ENCODE measurements around the gene HNRNPAB.

Gene HNRNPAB

DNA sequence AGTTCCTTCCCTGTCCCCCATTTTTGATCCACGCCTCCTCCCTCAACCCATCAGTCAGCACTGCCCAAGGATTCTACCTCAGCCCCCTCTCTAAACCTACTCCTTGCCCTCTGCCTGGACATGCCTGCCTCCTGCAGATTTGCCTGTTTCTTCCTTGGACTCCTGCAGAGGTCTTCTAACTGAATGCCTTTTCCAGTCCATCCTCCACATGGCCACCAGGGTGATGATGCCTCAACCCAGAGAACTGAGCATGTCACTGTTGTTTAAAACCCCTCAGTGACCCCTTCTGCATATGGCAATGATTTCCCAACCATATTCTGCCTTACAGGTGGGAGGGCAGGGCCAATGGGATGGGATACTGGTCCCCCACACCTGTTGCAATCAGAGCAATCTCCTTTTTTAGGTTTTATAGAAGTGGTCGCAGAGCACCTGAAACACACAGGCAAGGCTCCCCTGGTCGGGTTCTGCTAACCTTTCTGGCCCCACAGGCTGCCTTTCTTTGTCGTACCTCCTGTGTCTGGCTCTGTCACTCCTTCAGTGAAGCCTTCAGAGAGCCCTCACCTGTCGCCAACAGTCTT is 19.0 kb downstream of the HNRNPAB start:
- Histone ChIP-seq H3K36me3 (peaks cover 8 to 79% (median 42%) of the 10 kb centered on the region in 3 donors), H3K4me1 (no peaks in the 10 kb centered on the region), H3K4me3 (no peak overlapping the region), H3K27me3 (no peaks in the 10 kb centered on the region), H3K9me3 (no peaks in the 10 kb centered on the region), H3K27ac (no peak overlapping the region)
- intact Hi-C loops (cut with DNase I; ENCODE audit: low total_unique reads), result no loop called here
- TF ChIP-seq, protein P1, sequence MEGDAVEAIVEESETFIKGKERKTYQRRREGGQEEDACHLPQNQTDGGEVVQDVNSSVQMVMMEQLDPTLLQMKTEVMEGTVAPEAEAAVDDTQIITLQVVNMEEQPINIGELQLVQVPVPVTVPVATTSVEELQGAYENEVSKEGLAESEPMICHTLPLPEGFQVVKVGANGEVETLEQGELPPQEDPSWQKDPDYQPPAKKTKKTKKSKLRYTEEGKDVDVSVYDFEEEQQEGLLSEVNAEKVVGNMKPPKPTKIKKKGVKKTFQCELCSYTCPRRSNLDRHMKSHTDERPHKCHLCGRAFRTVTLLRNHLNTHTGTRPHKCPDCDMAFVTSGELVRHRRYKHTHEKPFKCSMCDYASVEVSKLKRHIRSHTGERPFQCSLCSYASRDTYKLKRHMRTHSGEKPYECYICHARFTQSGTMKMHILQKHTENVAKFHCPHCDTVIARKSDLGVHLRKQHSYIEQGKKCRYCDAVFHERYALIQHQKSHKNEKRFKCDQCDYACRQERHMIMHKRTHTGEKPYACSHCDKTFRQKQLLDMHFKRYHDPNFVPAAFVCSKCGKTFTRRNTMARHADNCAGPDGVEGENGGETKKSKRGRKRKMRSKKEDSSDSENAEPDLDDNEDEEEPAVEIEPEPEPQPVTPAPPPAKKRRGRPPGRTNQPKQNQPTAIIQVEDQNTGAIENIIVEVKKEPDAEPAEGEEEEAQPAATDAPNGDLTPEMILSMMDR (IDR thresholded peaks at IDR 0.05), result no peak
- DNase-seq, result no peak

GRCh38 chr5:178223828-178224335 is 19.5 kb downstream of the HNRNPAB start:
- no peak overlapping the region for H3K4me3 ChIP-seq
- no peaks in the 10 kb centered on the region for H3K4me1 ChIP-seq
- peaks cover 8 to 81% (median 47%) of the 10 kb centered on the region in 3 donors for H3K36me3 ChIP-seq
- H3K27me3 ChIP-seq, result no peaks in the 10 kb centered on the region
- no peaks in the 10 kb centered on the region for H3K9me3 ChIP-seq
- H3K27ac ChIP-seq, result no peak overlapping the region
- no peak for DNase-seq
- TF ChIP-seq, protein P1 (IDR thresholded peaks at IDR 0.05), result no peak
- intact Hi-C loops (cut with DNase I; ENCODE audit: low total_unique reads), result no loop called here

GRCh38 chr5:178224403-178224802 is 20.1 kb downstream of the HNRNPAB start:
- intact Hi-C loops (cut with DNase I; ENCODE audit: low total_unique reads), result no loop called here
- H3K27ac ChIP-seq, result no peak overlapping the region
- no peaks in the 10 kb centered on the region for H3K9me3 ChIP-seq
- no peaks in the 10 kb centered on the region for H3K27me3 ChIP-seq
- DNase-seq, result no peak
- H3K4me1 ChIP-seq, result no peaks in the 10 kb centered on the region
- H3K4me3 ChIP-seq, result no peak overlapping the region
- TF ChIP-seq, protein P1 (IDR thresholded peaks at IDR 0.05), result no peak
- peaks cover 12 to 86% (median 47%) of the 10 kb centered on the region in 3 donors for H3K36me3 ChIP-seq

DNA sequence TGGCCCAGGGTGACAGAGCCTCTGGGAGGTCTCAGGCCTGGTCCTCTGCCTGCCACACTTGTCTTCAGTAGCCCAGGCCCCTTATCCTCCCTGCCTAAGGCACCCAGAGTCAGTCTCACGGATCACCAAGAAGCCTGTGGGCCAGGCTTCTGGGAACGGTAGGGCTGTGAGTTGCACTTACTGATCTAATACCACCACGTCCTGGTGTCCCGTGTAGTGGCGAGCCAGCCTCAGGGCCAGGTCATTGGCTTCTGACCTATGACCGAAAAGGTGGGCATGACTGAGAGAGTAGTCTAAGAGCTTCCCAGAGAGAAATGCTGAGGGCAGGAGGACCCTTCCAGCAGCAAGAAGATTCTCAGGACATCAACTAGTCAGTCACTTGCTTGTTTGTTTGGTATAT is 20.8 kb downstream of the HNRNPAB start:
- no peak overlapping the region for H3K27ac ChIP-seq
- intact Hi-C loops (cut with DNase I; ENCODE audit: low total_unique reads), result no loop called here
- H3K27me3 ChIP-seq, result no peaks in the 10 kb centered on the region
- TF ChIP-seq, protein P1 (IDR thresholded peaks at IDR 0.05), result no peak
- no peak for DNase-seq
- peaks cover 11 to 86% (median 55%) of the 10 kb centered on the region in 3 donors for H3K36me3 ChIP-seq
- no peak overlapping the region for H3K4me3 ChIP-seq
- peaks cover 0 to 6% (median 3%) of the 10 kb centered on the region in 4 donors for H3K4me1 ChIP-seq
- no peaks in the 10 kb centered on the region for H3K9me3 ChIP-seq

DNA sequence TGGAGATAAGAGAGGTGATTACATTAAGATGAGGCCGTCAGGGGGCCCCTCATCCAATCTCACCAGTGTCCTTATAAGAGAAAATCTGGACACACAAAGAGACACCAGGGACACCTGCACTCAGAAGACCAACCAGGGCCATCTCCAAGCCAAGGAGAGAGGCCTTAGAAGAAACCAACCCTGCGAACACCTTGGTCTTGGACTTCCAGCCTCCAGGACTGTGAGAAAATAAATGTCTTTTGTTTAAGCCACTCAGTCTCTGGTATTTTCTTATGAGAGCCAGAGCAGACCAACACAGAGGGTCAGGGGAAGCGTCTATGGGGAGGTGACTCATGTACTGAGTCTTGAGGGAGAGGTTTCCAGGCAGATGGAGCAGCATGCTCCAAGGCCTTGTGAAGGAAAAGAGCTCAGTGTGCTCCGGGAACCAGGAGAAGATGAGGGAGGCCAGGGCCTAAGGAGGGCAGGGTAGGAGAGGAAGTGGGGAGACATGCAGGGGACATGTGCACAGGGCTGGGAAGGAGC is 22.9 kb downstream of the HNRNPAB start:
- no peak for DNase-seq
- intact Hi-C loops (cut with DNase I; ENCODE audit: low total_unique reads), result no loop called here
- H3K9me3 ChIP-seq, result no peaks in the 10 kb centered on the region
- peaks cover 6 to 23% (median 20%) of the 10 kb centered on the region in 4 donors for H3K4me1 ChIP-seq
- TF ChIP-seq, protein P1 (IDR thresholded peaks at IDR 0.05), result no peak
- H3K27me3 ChIP-seq, result no peaks in the 10 kb centered on the region
- H3K27ac ChIP-seq, result no peak overlapping the region
- no peak overlapping the region for H3K4me3 ChIP-seq
- H3K36me3 ChIP-seq, result peaks cover 9 to 75% (median 49%) of the 10 kb centered on the region in 3 donors
